ENCODE data around the gene SLC50A1.

SLC50A1 gene

DNA sequence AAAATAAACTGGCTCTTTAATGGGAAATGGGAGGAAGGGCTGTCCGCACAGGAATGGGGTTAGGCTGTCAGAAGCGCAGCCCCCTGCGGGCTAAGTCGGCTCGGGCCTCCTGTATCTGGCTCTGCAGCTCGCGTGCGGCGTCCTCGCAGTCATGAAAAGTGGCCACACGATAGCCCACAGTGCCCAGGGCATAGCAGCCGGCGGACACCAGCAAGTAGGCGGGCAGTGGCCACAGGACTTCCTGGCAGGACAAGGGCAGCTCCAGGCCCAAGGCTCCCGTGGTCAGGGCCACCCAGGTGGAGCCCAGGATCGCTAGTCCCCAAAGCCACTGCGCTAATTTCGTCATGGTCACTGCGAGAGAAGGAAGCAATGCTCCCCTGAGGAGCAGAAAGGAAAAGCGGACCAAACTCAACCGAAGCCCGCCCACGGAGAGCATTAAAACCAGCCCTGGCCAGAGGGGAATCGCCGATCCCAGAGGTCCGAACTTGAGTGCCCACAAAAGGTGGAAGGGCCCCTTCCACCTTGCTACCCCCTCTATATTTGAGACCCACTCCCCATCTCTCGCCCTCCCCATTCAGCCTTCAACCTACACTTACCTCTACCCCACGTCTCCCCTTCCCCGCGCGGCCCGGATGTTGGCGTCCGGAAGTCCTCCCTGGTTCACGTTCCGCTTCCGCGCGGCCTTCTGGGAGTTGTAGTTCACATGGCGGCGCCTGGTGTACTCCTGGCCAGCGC lies 4.4 kb downstream of the SLC50A1 start, which contains the start of gene DPM3 (continued):
- TF ChIP-seq, protein P1, sequence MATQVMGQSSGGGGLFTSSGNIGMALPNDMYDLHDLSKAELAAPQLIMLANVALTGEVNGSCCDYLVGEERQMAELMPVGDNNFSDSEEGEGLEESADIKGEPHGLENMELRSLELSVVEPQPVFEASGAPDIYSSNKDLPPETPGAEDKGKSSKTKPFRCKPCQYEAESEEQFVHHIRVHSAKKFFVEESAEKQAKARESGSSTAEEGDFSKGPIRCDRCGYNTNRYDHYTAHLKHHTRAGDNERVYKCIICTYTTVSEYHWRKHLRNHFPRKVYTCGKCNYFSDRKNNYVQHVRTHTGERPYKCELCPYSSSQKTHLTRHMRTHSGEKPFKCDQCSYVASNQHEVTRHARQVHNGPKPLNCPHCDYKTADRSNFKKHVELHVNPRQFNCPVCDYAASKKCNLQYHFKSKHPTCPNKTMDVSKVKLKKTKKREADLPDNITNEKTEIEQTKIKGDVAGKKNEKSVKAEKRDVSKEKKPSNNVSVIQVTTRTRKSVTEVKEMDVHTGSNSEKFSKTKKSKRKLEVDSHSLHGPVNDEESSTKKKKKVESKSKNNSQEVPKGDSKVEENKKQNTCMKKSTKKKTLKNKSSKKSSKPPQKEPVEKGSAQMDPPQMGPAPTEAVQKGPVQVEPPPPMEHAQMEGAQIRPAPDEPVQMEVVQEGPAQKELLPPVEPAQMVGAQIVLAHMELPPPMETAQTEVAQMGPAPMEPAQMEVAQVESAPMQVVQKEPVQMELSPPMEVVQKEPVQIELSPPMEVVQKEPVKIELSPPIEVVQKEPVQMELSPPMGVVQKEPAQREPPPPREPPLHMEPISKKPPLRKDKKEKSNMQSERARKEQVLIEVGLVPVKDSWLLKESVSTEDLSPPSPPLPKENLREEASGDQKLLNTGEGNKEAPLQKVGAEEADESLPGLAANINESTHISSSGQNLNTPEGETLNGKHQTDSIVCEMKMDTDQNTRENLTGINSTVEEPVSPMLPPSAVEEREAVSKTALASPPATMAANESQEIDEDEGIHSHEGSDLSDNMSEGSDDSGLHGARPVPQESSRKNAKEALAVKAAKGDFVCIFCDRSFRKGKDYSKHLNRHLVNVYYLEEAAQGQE (tag by site-specific recombination; IDR thresholded peaks at IDR 0.05) = peak; percentile 58; the same call in 1 of the 2 replicates
- TF ChIP-seq, protein P2, sequence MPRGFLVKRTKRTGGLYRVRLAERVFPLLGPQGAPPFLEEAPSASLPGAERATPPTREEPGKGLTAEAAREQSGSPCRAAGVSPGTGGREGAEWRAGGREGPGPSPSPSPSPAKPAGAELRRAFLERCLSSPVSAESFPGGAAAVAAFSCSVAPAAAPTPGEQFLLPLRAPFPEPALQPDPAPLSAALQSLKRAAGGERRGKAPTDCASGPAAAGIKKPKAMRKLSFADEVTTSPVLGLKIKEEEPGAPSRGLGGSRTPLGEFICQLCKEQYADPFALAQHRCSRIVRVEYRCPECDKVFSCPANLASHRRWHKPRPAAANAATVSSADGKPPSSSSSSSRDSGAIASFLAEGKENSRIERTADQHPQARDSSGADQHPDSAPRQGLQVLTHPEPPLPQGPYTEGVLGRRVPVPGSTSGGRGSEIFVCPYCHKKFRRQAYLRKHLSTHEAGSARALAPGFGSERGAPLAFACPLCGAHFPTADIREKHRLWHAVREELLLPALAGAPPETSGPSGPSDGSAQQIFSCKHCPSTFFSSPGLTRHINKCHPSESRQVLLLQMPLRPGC (tag by site-specific recombination; IDR thresholded peaks at IDR 0.05) = no peak; the same call in 1 of the 2 replicates
- TF ChIP-seq, protein P3, sequence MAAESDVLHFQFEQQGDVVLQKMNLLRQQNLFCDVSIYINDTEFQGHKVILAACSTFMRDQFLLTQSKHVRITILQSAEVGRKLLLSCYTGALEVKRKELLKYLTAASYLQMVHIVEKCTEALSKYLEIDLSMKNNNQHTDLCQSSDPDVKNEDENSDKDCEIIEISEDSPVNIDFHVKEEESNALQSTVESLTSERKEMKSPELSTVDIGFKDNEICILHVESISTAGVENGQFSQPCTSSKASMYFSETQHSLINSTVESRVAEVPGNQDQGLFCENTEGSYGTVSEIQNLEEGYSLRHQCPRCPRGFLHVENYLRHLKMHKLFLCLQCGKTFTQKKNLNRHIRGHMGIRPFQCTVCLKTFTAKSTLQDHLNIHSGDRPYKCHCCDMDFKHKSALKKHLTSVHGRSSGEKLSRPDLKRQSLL (tag by site-specific recombination; IDR thresholded peaks at IDR 0.05) = 0 out of 2 replicates have a peak, but pooled peaks have one; percentile 5
- TF ChIP-seq ZBTB21 (tag by site-specific recombination; IDR thresholded peaks at IDR 0.05) = peak; percentile 56; the same call in 1 of the 2 replicates
- peak; percentile 77; the same call in 1 of the 2 replicates for TF ChIP-seq ZNF324 (tag by site-specific recombination; IDR thresholded peaks at IDR 0.05)
- TF ChIP-seq, protein P4, sequence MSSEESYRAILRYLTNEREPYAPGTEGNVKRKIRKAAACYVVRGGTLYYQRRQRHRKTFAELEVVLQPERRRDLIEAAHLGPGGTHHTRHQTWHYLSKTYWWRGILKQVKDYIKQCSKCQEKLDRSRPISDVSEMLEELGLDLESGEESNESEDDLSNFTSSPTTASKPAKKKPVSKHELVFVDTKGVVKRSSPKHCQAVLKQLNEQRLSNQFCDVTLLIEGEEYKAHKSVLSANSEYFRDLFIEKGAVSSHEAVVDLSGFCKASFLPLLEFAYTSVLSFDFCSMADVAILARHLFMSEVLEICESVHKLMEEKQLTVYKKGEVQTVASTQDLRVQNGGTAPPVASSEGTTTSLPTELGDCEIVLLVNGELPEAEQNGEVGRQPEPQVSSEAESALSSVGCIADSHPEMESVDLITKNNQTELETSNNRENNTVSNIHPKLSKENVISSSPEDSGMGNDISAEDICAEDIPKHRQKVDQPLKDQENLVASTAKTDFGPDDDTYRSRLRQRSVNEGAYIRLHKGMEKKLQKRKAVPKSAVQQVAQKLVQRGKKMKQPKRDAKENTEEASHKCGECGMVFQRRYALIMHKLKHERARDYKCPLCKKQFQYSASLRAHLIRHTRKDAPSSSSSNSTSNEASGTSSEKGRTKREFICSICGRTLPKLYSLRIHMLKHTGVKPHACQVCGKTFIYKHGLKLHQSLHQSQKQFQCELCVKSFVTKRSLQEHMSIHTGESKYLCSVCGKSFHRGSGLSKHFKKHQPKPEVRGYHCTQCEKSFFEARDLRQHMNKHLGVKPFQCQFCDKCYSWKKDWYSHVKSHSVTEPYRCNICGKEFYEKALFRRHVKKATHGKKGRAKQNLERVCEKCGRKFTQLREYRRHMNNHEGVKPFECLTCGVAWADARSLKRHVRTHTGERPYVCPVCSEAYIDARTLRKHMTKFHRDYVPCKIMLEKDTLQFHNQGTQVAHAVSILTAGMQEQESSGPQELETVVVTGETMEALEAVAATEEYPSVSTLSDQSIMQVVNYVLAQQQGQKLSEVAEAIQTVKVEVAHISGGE (tag by site-specific recombination; conservative IDR thresholded peaks at IDR 0.05; ENCODE audit: low read depth) = peak; percentile 99
- TF ChIP-seq ZXDB (tag by site-specific recombination; IDR thresholded peaks at IDR 0.05) = peak; percentile 87; the same call in 1 of the 2 replicates
- TF ChIP-seq BCL11B (tag by site-specific recombination; IDR thresholded peaks at IDR 0.05; ENCODE audit: low read depth) = 0 out of 2 replicates have a peak, but pooled peaks have one; percentile 49
- 0 out of 2 replicates have a peak, but pooled peaks have one; percentile 58 for TF ChIP-seq ZNF610 (tag by site-specific recombination; IDR thresholded peaks at IDR 0.05; ENCODE audit: borderline replicate concordance)
- TF ChIP-seq, protein P5, sequence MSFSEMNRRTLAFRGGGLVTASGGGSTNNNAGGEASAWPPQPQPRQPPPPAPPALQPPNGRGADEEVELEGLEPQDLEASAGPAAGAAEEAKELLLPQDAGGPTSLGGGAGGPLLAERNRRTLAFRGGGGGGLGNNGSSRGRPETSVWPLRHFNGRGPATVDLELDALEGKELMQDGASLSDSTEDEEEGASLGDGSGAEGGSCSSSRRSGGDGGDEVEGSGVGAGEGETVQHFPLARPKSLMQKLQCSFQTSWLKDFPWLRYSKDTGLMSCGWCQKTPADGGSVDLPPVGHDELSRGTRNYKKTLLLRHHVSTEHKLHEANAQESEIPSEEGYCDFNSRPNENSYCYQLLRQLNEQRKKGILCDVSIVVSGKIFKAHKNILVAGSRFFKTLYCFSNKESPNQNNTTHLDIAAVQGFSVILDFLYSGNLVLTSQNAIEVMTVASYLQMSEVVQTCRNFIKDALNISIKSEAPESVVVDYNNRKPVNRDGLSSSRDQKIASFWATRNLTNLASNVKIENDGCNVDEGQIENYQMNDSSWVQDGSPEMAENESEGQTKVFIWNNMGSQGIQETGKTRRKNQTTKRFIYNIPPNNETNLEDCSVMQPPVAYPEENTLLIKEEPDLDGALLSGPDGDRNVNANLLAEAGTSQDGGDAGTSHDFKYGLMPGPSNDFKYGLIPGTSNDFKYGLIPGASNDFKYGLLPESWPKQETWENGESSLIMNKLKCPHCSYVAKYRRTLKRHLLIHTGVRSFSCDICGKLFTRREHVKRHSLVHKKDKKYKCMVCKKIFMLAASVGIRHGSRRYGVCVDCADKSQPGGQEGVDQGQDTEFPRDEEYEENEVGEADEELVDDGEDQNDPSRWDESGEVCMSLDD (tag by site-specific recombination; IDR thresholded peaks at IDR 0.05) = peak; percentile 85
- TF ChIP-seq ZNF777 (tag by site-specific recombination; IDR thresholded peaks at IDR 0.05; ENCODE audit: borderline replicate concordance) = no peak
- peak; percentile 84; the same call in 1 of the 2 replicates for TF ChIP-seq ZNF24 (tag by site-specific recombination; IDR thresholded peaks at IDR 0.05)
- TF ChIP-seq, protein P6, sequence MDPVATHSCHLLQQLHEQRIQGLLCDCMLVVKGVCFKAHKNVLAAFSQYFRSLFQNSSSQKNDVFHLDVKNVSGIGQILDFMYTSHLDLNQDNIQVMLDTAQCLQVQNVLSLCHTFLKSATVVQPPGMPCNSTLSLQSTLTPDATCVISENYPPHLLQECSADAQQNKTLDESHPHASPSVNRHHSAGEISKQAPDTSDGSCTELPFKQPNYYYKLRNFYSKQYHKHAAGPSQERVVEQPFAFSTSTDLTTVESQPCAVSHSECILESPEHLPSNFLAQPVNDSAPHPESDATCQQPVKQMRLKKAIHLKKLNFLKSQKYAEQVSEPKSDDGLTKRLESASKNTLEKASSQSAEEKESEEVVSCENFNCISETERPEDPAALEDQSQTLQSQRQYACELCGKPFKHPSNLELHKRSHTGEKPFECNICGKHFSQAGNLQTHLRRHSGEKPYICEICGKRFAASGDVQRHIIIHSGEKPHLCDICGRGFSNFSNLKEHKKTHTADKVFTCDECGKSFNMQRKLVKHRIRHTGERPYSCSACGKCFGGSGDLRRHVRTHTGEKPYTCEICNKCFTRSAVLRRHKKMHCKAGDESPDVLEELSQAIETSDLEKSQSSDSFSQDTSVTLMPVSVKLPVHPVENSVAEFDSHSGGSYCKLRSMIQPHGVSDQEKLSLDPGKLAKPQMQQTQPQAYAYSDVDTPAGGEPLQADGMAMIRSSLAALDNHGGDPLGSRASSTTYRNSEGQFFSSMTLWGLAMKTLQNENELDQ (tag by site-specific recombination; IDR thresholded peaks at IDR 0.05; ENCODE audit: low read depth) = no peak
- TF ChIP-seq ZNF600 (tag by site-specific recombination; IDR thresholded peaks at IDR 0.05) = peak; percentile 45; the same call in 1 of the 2 replicates
- no peak for TF ChIP-seq ZNF707 (tag by site-specific recombination; IDR thresholded peaks at IDR 0.05)
- TF ChIP-seq ZFHX2 (tag by site-specific recombination; conservative IDR thresholded peaks at IDR 0.05) = peak; percentile 90
- TF ChIP-seq ZNF629 (tag by site-specific recombination; IDR thresholded peaks at IDR 0.05) = peak; percentile 75
- TF ChIP-seq YY1 (tag by site-specific recombination; IDR thresholded peaks at IDR 0.05) = 0 out of 2 replicates have a peak, but pooled peaks have one; percentile 47
- peak; percentile 96 for TF ChIP-seq ZBTB17 (tag by site-specific recombination; IDR thresholded peaks at IDR 0.05)
- peak; percentile 70; the same call in 1 of the 2 replicates for TF ChIP-seq ZNF391 (tag by site-specific recombination; IDR thresholded peaks at IDR 0.05; ENCODE audit: borderline replicate concordance, low read depth)
- TF ChIP-seq ZNF2 (tag by site-specific recombination; IDR thresholded peaks at IDR 0.05) = peak; percentile 76; the same call in 1 of the 2 replicates
- TF ChIP-seq ZNF366 (tag by site-specific recombination; conservative IDR thresholded peaks at IDR 0.05) = peak; percentile 63; the same call in 1 of the 2 replicates
- TF ChIP-seq PRDM1 (tag by site-specific recombination; IDR thresholded peaks at IDR 0.05) = no peak

Measured in HEK293 (cell line).